LNCAP (cell line): ENCODE measurements around the gene ITPKB.

Source experiments
- TF ChIP-seq, protein P1 (sequence below): fragments of 450-650 bp; IDR thresholded peaks from 2 replicates; pipeline ENCODE4 v1.5.1; 2017; ENCODE audit warnings: mild to moderate bottlenecking

ITPKB gene

GRCh38 chr1:226696547-226696946, 42.5 kb downstream of the ITPKB start:
- TF ChIP-seq, protein P1, sequence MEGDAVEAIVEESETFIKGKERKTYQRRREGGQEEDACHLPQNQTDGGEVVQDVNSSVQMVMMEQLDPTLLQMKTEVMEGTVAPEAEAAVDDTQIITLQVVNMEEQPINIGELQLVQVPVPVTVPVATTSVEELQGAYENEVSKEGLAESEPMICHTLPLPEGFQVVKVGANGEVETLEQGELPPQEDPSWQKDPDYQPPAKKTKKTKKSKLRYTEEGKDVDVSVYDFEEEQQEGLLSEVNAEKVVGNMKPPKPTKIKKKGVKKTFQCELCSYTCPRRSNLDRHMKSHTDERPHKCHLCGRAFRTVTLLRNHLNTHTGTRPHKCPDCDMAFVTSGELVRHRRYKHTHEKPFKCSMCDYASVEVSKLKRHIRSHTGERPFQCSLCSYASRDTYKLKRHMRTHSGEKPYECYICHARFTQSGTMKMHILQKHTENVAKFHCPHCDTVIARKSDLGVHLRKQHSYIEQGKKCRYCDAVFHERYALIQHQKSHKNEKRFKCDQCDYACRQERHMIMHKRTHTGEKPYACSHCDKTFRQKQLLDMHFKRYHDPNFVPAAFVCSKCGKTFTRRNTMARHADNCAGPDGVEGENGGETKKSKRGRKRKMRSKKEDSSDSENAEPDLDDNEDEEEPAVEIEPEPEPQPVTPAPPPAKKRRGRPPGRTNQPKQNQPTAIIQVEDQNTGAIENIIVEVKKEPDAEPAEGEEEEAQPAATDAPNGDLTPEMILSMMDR, result no peak

GRCh38 chr1:226695335-226695900, 43.7 kb downstream of the ITPKB start:
- TF ChIP-seq, protein P1, result no peak

GRCh38 chr1:226692823-226693222, 46.3 kb downstream of the ITPKB start:
- TF ChIP-seq, protein P1, result no peak

GRCh38 chr1:226692051-226692792, 46.9 kb downstream of the ITPKB start:
- TF ChIP-seq, protein P1, result no peak

GRCh38 chr1:226691247-226691646, 47.8 kb downstream of the ITPKB start:
- TF ChIP-seq, protein P1, result no peak

DNA sequence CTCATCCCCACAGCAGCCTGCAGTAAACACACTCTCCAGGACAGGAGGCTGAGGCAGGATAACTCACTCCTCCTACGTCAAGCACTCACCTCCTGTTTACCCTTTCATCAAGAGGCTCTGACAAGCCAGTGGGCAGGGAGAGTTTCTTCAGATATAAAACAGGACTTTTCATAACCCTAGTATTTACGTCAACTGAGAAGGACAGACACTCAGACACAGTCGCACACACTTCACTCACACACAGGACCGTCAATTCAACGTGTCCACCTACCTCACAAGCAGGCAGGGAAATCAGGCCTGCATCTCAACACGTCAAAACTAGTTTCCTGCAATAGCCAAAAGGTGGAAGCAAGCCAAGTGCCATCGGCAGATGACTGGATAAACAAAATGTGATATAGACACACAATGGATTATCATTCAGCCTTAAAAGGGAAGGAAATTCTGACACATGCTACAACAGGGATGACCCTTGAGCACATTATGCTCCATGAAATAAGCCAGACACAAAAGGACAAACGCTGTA, 48.6 kb downstream of the ITPKB start:
- TF ChIP-seq, protein P1, result no peak

DNA sequence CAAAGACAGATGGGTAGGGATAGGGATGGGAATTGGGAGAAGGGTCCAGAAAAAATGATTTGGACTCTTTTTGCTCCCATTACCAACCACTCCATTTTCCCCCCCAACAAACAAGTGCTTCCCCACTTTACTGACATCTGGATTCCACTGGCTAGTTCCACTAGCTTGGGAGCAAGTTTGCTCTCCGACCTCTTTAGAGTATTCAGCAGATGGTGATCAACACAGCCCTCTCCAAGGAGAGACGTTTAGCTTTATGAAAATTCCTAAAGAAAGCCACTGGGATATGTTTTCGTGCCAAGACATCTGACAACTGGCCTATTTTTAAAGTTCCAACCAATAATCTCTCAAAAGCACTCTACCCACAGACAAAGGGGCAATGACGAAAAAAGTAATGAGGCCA, 50.3 kb downstream of the ITPKB start:
- TF ChIP-seq, protein P1, result no peak
